ENCODE measurements around the gene FLT3LG. TPM values are rescaled to one million over a fixed set of nuclear protein-coding genes. Genes with fewer than 3 reads are reported as not detected.

FLT3LG gene
- total RNA-seq, 1 donor from 2014 or later: 57.6 TPM

DNA sequence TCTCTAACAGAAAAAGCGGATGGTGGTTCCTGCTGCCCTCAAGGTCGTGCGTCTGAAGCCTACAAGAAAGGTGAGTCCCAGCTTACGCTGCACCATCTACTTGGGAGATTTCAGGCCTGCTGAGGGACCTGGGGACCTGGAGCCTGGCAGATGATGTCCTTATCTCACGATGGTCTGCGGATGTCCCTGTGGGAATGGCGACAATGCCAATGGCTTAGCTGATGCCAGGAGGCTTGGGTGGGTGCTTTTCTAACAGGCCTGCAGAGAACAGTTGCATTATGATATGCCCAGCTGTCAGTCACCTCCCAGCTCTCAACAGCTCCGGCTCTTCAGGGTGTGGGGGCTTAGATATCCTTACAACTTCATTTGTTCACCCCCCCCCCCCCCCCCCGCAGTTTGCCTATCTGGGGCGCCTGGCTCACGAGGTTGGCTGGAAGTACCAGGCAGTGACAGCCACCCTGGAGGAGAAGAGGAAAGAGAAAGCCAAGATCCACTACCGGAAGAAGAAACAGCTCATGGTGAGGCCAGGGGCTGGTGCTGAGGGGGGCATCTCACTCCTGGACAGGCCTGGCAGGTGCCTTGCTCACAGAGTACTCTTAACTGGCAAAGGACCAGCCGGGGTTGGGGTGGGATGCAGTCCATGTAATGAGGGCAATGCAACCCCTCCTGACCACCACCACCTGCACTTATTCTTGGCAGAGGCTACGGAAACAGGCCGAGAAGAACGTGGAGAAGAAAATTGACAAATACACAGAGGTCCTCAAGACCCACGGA lies 17.2 kb downstream of the FLT3LG start:
- intact Hi-C loops (cut with micrococcal nuclease): no loop called here
- H3K9me3 Mint-ChIP-seq: peaks cover 4% of the 10 kb centered on the region
- peak overlapping the region; percentile 79 for H3K27ac Mint-ChIP-seq
- H3K27me3 Mint-ChIP-seq: peaks cover 3% of the 10 kb centered on the region
- peak overlapping the region; percentile 98 for H3K4me3 Mint-ChIP-seq
- peaks cover 66% of the 10 kb centered on the region for H3K36me3 Mint-ChIP-seq (ENCODE audit: low read depth)
- H3K4me1 Mint-ChIP-seq: peaks cover 43% of the 10 kb centered on the region
- DNase-seq: no peak

DNA sequence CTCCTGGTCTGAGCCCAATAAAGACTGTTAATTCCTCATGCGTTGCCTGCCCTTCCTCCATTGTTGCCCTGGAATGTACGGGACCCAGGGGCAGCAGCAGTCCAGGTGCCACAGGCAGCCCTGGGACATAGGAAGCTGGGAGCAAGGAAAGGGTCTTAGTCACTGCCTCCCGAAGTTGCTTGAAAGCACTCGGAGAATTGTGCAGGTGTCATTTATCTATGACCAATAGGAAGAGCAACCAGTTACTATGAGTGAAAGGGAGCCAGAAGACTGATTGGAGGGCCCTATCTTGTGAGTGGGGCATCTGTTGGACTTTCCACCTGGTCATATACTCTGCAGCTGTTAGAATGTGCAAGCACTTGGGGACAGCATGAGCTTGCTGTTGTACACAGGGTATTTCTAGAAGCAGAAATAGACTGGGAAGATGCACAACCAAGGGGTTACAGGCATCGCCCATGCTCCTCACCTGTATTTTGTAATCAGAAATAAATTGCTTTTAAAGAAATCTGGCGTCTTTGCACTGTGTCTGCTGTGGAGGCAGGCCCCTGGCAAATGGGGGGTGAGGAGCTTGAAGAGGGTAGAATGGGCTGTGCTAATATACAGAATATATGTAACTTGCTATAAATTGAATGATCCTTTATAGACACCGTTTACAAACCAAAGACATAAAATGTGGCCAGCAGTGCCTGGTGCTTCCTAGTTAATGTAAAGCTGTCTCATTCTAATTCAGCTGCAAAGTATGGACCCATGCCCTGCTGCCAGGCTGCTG lies 18.0 kb downstream of the FLT3LG start:
- intact Hi-C loops (cut with micrococcal nuclease): no loop called here
- Mint-ChIP-seq H3K27me3 (peaks cover 3% of the 10 kb centered on the region), H3K9me3 (peaks cover 4% of the 10 kb centered on the region), H3K4me1 (peaks cover 41% of the 10 kb centered on the region), H3K27ac (peak overlapping the region; percentile 78), H3K36me3 (ENCODE audit: low read depth) (peaks cover 70% of the 10 kb centered on the region), H3K4me3 (peak overlapping the region; percentile 43)
- no peak for DNase-seq

DNA sequence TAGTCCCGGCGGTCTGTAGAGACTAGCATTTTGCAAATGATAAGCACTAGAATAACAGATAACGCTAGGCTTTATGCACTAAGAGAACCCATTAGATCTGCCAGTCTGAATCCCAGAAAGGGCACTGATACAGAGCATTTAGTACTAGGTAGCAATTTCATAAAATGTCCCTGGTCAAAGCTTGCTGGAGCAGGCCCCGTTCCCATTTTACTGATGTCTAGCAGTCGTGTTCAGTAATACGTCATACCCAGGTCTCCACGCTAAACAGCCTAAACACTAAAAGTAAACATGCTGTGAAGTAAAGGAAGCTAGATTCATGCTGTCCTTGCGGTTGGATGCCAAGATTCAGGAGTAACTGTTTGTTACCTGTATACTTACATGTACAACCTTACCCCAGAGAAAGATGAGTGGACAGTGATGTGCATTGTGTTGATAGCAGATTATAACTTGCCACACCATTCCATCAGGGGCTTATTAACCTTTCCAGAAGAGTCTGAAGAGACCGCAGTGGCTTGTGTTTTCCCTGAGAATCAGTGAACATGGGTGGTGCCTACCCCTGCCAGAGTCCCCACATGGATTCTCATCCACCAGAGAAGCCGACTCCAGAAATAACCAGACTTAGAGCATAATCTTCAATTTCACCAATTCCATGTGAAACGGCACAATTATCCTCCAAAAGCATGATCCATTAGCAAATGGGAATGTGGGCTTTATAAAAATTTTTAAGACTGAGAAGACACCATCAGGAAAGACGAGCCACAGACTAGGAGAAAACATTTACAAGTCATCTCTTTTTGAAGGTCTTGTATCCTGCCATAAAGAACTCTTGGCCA lies 18.8 kb downstream of the FLT3LG start:
- Mint-ChIP-seq H3K4me1 (peaks cover 40% of the 10 kb centered on the region), H3K27ac (peak overlapping the region; percentile 78)

DNA sequence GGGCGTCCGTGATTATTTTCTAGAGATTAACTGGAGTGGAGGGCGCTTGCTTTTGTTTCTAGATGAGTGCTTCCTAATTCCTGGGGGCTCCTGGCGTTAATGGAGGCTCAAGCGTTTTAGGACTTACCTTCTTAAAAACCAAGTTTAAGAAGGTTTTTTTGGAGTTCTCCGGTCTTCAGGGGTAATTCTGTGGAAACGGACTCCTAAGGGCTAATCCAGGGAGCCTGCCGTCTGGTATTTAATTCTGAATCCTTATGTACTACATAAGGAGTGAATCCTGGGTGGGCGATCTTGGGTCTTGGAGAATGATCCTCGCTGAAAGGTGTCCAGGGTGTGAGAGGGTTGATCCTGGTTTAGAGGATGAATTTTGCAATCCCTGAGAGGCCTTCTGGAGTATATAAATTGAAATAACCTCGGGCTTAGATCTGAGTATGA lies 22.6 kb downstream of the FLT3LG start:
- DNase-seq: no peak
- H3K9me3 Mint-ChIP-seq: no peaks in the 10 kb centered on the region
- no peaks in the 10 kb centered on the region for H3K27me3 Mint-ChIP-seq
- intact Hi-C loops (cut with micrococcal nuclease): loop anchor here (1.0 to 2.0 kb wide), 6 partner anchors 9 to 380 kb away; partner anchors contain the start of genes ALDH16A1, FLT3LG, PRMT1 and RPL13A
- H3K36me3 Mint-ChIP-seq (ENCODE audit: low read depth): peaks cover 62% of the 10 kb centered on the region
- H3K4me3 Mint-ChIP-seq: peak overlapping the region; percentile 98
- H3K4me1 Mint-ChIP-seq: peaks cover 56% of the 10 kb centered on the region
- H3K27ac Mint-ChIP-seq: peak overlapping the region; percentile 99

More for the DNA sequence above, 18.8 kb downstream of the FLT3LG start:
- intact Hi-C loops (cut with micrococcal nuclease): no loop called here
- peaks cover 70% of the 10 kb centered on the region for H3K36me3 Mint-ChIP-seq (ENCODE audit: low read depth)
- H3K4me3 Mint-ChIP-seq: peak overlapping the region; percentile 43
- H3K9me3 Mint-ChIP-seq: no peaks in the 10 kb centered on the region
- no peaks in the 10 kb centered on the region for H3K27me3 Mint-ChIP-seq
- peak; percentile 63 for DNase-seq

DNA sequence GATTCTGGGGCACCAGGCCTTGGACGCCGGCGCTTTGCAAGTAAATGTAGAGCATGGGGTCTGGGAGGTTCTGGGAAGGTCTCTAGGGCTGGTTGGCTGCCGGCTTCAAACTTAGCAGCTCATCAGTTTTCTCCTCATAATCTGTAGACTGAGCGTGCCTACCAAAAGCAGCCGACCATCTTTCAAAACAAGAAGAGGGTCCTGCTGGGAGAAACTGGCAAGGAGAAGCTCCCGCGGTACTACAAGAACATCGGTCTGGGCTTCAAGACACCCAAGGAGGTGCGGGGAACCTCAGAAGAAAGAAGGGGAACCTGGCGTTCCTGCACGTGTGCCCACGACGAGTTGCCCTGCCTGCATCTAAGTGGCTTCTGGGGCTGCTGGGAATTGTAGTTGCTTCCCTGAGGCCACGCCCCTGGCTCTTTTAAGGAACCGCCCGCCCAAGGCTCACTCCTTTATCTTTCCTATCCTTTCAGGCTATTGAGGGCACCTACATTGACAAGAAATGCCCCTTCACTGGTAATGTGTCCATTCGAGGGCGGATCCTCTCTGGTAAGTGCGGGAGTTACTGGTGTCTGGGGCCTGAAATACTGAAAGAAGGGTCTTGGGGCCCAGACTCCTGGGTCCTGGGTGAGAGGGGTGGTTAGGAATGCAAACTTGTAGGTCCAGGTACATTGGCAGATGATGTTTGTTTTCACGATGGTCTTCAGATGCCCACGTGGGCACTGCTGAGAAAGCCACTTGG lies 23.2 kb downstream of the FLT3LG start:
- intact Hi-C loops (cut with micrococcal nuclease): loop anchor here (2.0 kb wide), 2 partner anchors 44 to 180 kb away; partner anchors contain the start of genes ALDH16A1 and PRMT1
- H3K4me1 Mint-ChIP-seq: peaks cover 57% of the 10 kb centered on the region

DNA sequence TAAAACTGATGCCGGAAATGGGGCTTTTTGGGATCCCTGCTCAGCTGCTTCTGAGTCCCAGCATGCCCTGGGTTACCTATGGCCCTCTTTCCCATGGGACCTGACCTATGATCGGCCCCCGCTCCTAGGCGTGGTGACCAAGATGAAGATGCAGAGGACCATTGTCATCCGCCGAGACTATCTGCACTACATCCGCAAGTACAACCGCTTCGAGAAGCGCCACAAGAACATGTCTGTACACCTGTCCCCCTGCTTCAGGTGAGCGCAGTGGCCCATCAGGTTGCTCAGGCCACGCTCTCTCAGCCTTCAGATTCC lies 23.7 kb downstream of the FLT3LG start:
- Mint-ChIP-seq H3K4me3 (peak overlapping the region; percentile 98), H3K9me3 (no peaks in the 10 kb centered on the region), H3K27ac (peak overlapping the region; percentile 99), H3K36me3 (ENCODE audit: low read depth) (peaks cover 50% of the 10 kb centered on the region), H3K4me1 (peaks cover 57% of the 10 kb centered on the region), H3K27me3 (no peaks in the 10 kb centered on the region)
- intact Hi-C loops (cut with micrococcal nuclease): loop anchor here (2.0 kb wide), 2 partner anchors 45 to 179 kb away; partner anchors contain the start of genes ALDH16A1 and PRMT1
- peak; percentile 73 for DNase-seq

More for the DNA sequence above, 23.2 kb downstream of the FLT3LG start:
- peaks cover 56% of the 10 kb centered on the region for H3K36me3 Mint-ChIP-seq (ENCODE audit: low read depth)
- H3K4me3 Mint-ChIP-seq: peak overlapping the region; percentile 98
- peak; percentile 93 for DNase-seq
- no peaks in the 10 kb centered on the region for H3K9me3 Mint-ChIP-seq
- no peaks in the 10 kb centered on the region for H3K27me3 Mint-ChIP-seq
- peak overlapping the region; percentile 99 for H3K27ac Mint-ChIP-seq

DNA sequence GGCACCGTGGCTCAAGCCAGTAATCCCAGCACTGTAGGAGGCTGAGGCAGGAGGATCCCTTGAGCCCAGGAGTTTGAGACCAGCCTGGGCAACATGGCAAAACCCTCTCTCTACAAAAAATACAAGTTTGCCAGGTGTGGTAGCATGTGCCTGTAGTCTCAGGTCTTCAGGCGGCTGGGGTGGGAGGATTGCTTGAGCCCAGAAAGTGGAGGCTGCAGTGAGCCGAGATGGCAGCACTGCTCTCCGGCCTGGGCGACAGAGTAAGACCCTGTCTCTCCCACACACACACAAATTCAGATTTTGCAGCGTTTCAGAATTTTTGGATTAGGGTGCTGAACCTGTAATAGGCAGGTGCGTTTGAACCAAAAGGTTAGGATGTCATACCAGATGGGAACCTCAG lies 24.5 kb downstream of the FLT3LG start:
- H3K27ac Mint-ChIP-seq: peak overlapping the region; percentile 99
- H3K36me3 Mint-ChIP-seq (ENCODE audit: low read depth): peaks cover 44% of the 10 kb centered on the region
- H3K27me3 Mint-ChIP-seq: no peaks in the 10 kb centered on the region
- DNase-seq: peak; percentile 69
- intact Hi-C loops (cut with micrococcal nuclease): no loop called here
- peak overlapping the region; percentile 98 for H3K4me3 Mint-ChIP-seq
- H3K9me3 Mint-ChIP-seq: no peaks in the 10 kb centered on the region
- peaks cover 55% of the 10 kb centered on the region for H3K4me1 Mint-ChIP-seq

DNA sequence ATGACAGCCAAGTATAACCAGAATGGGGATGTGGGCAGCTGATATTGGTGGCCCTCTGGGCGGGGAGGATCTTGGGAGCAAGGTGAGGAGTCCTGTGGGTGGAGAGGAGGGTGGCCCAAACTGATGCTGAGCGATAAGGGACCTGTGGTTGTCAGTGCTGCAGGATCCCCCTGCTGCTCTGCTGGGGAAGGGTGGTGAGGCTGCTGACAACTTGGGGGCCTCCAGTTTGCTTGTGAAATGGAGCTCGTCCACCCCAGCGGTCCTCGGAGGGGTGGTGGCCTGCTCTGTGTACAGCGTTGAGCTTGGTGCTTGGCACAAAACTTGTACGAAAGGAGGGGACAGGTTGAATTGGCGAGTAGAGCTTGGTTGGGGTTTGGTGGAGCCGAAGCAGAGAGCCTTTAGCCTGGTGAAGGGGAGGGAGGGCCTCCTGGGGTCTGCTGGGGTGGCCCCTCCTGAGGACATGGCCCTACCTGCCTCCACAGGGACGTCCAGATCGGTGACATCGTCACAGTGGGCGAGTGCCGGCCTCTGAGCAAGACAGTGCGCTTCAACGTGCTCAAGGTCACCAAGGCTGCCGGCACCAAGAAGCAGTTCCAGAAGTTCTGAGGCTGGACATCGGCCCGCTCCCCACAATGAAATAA lies 25.1 kb downstream of the FLT3LG start:
- Mint-ChIP-seq H3K4me3 (peak overlapping the region; percentile 98), H3K27me3 (no peaks in the 10 kb centered on the region), H3K27ac (peak overlapping the region; percentile 99), H3K36me3 (ENCODE audit: low read depth) (peaks cover 43% of the 10 kb centered on the region), H3K4me1 (peaks cover 53% of the 10 kb centered on the region), H3K9me3 (no peaks in the 10 kb centered on the region)
- intact Hi-C loops (cut with micrococcal nuclease): no loop called here
- peak; percentile 82 for DNase-seq

DNA sequence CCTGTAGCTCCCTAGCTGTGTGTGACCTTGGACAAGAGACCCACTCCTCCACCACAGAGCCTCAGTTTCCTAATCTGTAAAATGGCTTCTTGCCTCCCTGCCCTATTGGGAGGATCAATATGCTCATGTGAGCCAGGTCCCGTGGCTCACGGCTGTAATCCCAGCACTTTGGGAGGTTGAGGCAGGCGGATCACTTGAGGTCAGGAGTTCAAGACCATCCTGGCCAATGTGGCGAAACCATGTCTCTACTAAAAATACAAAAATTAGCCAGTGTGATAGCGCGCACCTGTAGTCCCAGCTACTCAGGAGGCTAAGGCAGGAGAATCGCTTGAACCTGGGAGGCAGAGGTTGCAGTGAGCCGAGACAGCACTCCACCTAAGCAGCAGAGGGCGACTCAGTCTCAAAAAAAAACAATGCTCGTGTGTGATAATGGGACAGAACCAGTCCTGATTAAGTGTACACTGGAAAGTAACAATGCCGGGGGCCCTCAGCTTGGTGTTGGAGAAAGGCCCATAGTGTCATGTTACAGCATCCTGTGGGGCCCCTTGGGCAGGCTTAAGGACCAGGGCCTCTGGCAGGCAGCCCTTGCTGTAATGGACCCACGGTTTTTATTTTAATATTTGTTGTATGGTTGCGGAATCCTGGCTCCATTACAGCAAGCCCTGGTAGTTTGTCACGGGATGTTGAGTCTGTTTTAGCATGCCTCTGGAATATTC lies 29.0 kb downstream of the FLT3LG start:
- Mint-ChIP-seq H3K36me3 (ENCODE audit: low read depth) (peaks cover 25% of the 10 kb centered on the region), H3K27ac (no peak overlapping the region), H3K4me1 (peaks cover 50% of the 10 kb centered on the region), H3K27me3 (no peaks in the 10 kb centered on the region), H3K4me3 (no peak overlapping the region), H3K9me3 (no peaks in the 10 kb centered on the region)
- intact Hi-C loops (cut with micrococcal nuclease): no loop called here
- DNase-seq: peak; percentile 90

DNA sequence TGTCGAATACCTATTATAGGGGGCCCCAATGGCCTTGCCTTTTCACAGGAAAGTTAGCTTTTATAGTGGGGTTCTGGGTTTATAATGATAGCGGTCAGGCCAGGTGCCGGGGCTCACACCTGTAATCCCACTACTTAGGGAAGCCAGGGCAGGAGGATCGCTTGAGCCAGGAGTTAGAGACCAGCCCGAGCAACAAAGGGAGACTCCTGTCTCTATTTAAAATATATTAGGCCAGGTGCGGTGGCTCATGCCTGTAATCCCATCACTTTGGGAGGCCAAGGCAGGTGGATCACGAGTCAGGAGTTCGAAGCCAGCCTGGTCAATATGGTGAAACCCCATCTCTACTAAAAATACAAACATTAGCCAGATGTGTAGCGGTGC lies 29.6 kb downstream of the FLT3LG start:
- no peak for DNase-seq
- H3K27ac Mint-ChIP-seq: no peak overlapping the region
- H3K36me3 Mint-ChIP-seq (ENCODE audit: low read depth): peaks cover 20% of the 10 kb centered on the region
- peaks cover 47% of the 10 kb centered on the region for H3K4me1 Mint-ChIP-seq
- intact Hi-C loops (cut with micrococcal nuclease): no loop called here
- H3K9me3 Mint-ChIP-seq: no peaks in the 10 kb centered on the region
- H3K27me3 Mint-ChIP-seq: no peaks in the 10 kb centered on the region
- H3K4me3 Mint-ChIP-seq: no peak overlapping the region

DNA sequence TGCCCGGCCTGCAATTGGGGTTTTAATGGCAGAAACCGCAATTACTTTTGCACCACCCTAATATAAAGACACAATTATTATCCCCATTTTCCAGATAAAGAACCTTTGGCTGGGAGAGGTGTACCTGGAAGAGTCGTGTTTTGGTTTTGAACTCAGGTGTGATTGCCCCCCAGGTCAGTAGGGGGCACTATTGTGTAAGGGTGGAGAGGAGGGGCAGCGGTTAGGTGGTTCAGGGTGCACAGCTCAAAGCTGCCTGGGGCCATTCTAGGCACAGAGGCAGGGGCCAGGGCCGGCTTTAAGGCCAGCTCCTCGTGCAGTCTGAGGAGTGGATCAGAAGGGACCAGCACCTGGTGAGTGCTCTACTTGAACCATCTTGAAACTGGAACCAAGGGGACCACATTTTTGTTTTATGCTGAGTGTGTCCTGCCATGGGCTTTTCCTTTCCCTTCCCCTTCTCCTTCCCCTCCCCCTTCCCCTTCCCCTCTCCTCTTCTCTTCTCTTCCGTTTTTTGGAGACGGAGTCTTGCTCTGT lies 32.6 kb downstream of the FLT3LG start:
- Mint-ChIP-seq H3K36me3 (ENCODE audit: low read depth) (no peaks in the 10 kb centered on the region), H3K4me1 (peaks cover 25% of the 10 kb centered on the region), H3K9me3 (no peaks in the 10 kb centered on the region), H3K27me3 (no peaks in the 10 kb centered on the region), H3K4me3 (no peak overlapping the region), H3K27ac (no peak overlapping the region)
- peak; percentile 94 for DNase-seq
- intact Hi-C loops (cut with micrococcal nuclease): loop anchor here (1.0 to 2.0 kb wide), 3 partner anchors 20 to 64 kb away; no protein-coding TSS in a partner anchor

All from activated CD4-positive, alpha-beta T cell treated with anti-CD3 and anti-CD28 coated beads, Interleukin-2, amount 10 ng/mL, durations not matched to agents 24 days and 14 days (primary cell).